PC-9 (cell line): ENCODE results near the gene ANO4.

Experiments
- CTCF ChIP-seq: fragments of 200-600 bp; sonication (generic); conservative IDR thresholded peaks from 2 replicates; pipeline ENCODE4 v1.6.1; 2017; ENCODE audit warnings: mixed run types, antibody characterized with exemption, mild to moderate bottlenecking, moderate library complexity
- EZH2 ChIP-seq: fragments of 200-600 bp; sonication (generic); IDR thresholded peaks from 2 replicates; pipeline ENCODE4 v1.8.0; 2017; ENCODE audit warnings: antibody characterized with exemption, low read depth

- TF ChIP-seq CTCF (no peak), EZH2 (no peak)
Measured at GRCh38 chr12:100767950-100768349, 26.6 kb upstream of the ANO4 start.
